GM23248 (cell line): Measurements from ENCODE around the gene MSH5.

ENCODE experiments used
- EZH2 ChIP-seq: fragments of 200-600 bp; sonication (generic); IDR thresholded peaks from 2 replicates; pipeline ENCODE4 v1.6.1; 2018; ENCODE audit warnings: antibody characterized with exemption, mild to moderate bottlenecking; ENCODE audit not compliant: insufficient read depth, poor library complexity, severe bottlenecking
- EZH2phosphoT487 ChIP-seq: fragments of 200-600 bp; sonication (generic); IDR thresholded peaks from 2 replicates; pipeline ENCODE4 v1.6.1; 2018; ENCODE audit warnings: antibody characterized with exemption, moderate library complexity, mild to moderate bottlenecking, low read depth; ENCODE audit not compliant: insufficient read depth

DNA sequence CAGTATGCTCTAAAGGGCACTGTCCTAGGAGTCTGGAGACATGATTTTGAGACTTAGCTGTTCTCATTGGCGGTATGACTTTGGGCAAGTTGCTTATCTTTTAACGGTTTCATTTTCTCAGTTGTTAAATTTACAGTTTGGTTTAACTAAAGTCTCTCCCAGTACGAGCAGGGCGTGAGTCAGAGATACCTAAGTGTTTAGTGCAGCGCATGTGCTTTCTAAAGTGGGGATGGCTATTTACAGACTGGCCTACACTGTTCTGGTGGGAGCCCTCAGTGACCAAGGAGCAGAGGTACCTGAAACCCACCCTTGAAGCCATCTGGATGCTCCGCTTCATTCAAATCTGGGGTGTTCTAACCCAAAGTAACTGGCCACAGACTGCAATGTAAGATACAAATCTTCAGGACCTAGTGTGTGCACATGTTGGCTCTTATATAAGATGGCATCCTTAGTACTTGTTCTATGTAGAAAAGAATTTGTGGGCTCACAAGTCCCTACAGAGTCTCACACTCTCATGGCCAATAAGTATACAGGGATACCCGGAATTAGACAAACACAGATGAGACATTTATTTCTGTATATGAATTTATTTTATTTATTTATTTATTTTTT is 10.7 kb downstream of the MSH5 start:
- TF ChIP-seq EZH2 (no peak), EZH2phosphoT487 (no peak)
